Gastroesophageal sphincter (tissue), 3 donors: ENCODE data around the gene LYPD3.

Source experiments
- EP300 ChIP-seq: sonication (generic); formaldehyde crosslinking; IDR thresholded peaks from one replicate; pipeline ENCODE4 v1.6.1; 2017; ENCODE audit warnings: antibody characterized with exemption, mild to moderate bottlenecking
- POLR2A ChIP-seq, 2 donors: fragments of 450-650 bp; IDR thresholded peaks; one replicate each; pipeline ENCODE4 v1.6.1; 2017; ENCODE audit warnings: antibody characterized with exemption in 2 of 2, mild to moderate bottlenecking in 2 of 2, moderate library complexity in 1 of 2
- POLR2AphosphoS5 ChIP-seq: sonication (generic); formaldehyde crosslinking; IDR thresholded peaks from one replicate; pipeline ENCODE4 v1.6.1; 2017; ENCODE audit warnings: antibody characterized with exemption
- TF ChIP-seq, protein P1 (sequence below), 4 experiments: fragments of 200-600 bp in 2 of 4; fragments of 450-650 bp in 2 of 4; sonication (generic) in 1 of 4; IDR thresholded peaks; one replicate each; pipeline ENCODE4 v1.5.1; 2017 to 2019; ENCODE audit warnings: antibody characterized with exemption in 4 of 4, mild to moderate bottlenecking in 2 of 4, moderate library complexity in 2 of 4

DNA sequence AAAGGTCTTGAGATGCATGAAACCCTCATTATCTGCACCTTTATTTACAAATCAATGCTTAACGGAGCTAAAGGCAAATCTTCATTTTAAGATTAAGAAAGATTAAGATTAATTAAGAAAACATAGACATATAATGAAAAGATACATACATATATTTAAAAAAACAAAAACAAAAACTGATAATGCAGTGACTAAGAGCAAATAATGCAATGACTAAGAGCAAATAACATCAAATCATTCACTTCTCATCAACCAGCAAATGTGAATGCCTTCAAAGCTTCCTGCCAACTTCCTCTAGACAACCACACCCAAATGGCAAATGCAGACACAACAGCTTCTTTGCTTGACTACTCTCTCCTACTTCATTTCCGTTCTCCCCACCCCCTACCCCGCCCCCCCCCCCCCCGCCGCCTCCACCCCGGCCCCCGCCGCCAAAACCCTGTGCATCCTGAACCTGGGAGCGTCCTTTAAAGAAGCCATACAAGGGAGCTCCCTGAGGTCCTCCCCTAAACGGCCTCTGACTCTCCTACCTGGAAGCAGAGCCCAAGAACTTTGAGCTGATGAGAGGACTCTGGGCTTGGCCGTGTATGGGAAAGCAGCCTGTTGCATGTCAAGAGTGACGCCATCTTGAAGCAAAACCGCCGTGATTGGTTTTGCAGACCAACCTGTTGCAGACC lies 26.2 kb downstream of the LYPD3 start:
- TF ChIP-seq, protein P1, sequence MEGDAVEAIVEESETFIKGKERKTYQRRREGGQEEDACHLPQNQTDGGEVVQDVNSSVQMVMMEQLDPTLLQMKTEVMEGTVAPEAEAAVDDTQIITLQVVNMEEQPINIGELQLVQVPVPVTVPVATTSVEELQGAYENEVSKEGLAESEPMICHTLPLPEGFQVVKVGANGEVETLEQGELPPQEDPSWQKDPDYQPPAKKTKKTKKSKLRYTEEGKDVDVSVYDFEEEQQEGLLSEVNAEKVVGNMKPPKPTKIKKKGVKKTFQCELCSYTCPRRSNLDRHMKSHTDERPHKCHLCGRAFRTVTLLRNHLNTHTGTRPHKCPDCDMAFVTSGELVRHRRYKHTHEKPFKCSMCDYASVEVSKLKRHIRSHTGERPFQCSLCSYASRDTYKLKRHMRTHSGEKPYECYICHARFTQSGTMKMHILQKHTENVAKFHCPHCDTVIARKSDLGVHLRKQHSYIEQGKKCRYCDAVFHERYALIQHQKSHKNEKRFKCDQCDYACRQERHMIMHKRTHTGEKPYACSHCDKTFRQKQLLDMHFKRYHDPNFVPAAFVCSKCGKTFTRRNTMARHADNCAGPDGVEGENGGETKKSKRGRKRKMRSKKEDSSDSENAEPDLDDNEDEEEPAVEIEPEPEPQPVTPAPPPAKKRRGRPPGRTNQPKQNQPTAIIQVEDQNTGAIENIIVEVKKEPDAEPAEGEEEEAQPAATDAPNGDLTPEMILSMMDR (IDR thresholded peaks at IDR 0.05): no peak
- no peak for TF ChIP-seq EP300
- TF ChIP-seq POLR2A (IDR thresholded peaks at IDR 0.05): no peak
- no peak for TF ChIP-seq POLR2AphosphoS5
